ENCODE data around the gene COL19A1. TPM values are rescaled to one million over a fixed set of nuclear protein-coding genes. Genes with fewer than 3 reads are reported as not detected.

Gene COL19A1
- total and polyA plus RNA-seq, 2 of the 13 experiments (the other 11 are each of a cell fraction or from before 2014, with no cell fraction given): not detected

DNA sequence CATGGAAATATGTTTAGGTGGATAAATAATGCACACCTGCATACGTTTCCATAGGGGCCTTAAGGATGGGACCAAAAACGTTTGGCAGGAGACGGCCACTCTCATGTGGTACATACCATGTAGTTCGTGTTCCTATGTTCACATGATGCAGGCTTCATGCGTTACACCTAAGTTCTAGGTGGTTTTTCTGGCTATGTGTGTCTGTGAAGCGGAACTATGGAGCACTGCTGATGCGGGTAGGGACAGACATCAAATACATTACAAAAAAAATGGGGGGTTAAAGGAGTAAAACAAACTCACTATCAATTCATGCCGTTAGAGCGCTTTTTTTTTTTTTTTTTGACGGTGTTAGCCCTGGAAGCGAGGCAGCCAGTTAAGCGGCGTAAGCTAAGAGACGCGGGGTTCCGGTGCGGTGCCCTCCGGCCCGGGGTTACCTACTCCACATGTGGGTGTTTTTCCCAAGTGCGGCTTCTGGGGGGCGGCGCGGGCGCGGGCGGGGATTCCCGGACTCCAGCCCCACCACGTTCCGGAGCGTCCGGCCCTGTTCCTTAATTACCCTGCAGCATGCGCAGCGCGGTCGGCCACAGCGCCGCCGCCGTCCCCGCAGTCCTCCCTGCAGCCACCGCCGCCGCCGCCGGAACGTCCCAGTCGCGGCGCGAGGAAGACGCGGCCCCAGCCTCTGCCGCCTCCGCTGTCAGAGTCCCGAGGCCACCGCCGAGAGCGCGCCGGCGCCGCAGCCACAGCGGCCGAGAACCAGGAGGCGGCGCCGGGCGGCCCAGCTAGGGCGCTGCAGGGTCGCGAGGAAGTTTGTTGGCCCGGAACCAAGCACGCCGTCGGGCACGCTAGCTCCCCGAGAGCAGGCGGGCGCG is 648 bp downstream of the COL19A1 start (continued):
- TF ChIP-seq, protein P1, sequence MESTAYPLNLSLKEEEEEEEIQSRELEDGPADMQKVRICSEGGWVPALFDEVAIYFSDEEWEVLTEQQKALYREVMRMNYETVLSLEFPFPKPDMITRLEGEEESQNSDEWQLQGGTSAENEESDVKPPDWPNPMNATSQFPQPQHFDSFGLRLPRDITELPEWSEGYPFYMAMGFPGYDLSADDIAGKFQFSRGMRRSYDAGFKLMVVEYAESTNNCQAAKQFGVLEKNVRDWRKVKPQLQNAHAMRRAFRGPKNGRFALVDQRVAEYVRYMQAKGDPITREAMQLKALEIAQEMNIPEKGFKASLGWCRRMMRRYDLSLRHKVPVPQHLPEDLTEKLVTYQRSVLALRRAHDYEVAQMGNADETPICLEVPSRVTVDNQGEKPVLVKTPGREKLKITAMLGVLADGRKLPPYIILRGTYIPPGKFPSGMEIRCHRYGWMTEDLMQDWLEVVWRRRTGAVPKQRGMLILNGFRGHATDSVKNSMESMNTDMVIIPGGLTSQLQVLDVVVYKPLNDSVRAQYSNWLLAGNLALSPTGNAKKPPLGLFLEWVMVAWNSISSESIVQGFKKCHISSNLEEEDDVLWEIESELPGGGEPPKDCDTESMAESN (CRISPR knock-in tag; conservative IDR thresholded peaks at IDR 0.05): 0 out of 2 replicates have a peak, but pooled peaks have one; percentile 59
- TF ChIP-seq MTF2 (CRISPR knock-in tag; IDR thresholded peaks at IDR 0.05; ENCODE audit: borderline replicate concordance) (peak; percentile 39; the same call in 1 of the 2 replicates), ZNF761 (CRISPR knock-in tag; conservative IDR thresholded peaks at IDR 0.05) (0 out of 2 replicates have a peak, but pooled peaks have one; percentile 30), ZNF329 (CRISPR knock-in tag; IDR thresholded peaks at IDR 0.05; ENCODE audit: low read depth) (0 out of 2 replicates have a peak, but pooled peaks have one; percentile 40), ATF7-NPFF (CRISPR knock-in tag; IDR thresholded peaks at IDR 0.05; ENCODE audit: low read depth) (0 out of 2 replicates have a peak, but pooled peaks have one; percentile 51), ZFY (CRISPR knock-in tag; IDR thresholded peaks at IDR 0.05) (peak; percentile 23; the same call in 1 of the 2 replicates), XRCC5 (optimal IDR thresholded peaks at IDR 0.05; ENCODE audit: low read length) (peak; percentile 51), ZSCAN31 (CRISPR knock-in tag; IDR thresholded peaks at IDR 0.05; ENCODE audit: low read depth) (no peak)
- TF ChIP-seq, protein P2, sequence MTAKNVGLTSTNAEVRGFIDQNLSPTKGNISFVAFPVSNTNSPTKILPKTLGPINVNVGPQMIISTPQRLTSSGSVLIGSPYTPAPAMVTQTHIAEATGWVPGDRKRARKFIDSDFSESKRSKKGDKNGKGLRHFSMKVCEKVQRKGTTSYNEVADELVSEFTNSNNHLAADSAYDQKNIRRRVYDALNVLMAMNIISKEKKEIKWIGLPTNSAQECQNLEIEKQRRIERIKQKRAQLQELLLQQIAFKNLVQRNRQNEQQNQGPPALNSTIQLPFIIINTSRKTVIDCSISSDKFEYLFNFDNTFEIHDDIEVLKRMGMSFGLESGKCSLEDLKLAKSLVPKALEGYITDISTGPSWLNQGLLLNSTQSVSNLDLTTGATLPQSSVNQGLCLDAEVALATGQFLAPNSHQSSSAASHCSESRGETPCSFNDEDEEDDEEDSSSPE (CRISPR knock-in tag; IDR thresholded peaks at IDR 0.05): peak; percentile 42; the same call in 1 of the 2 replicates
- TF ChIP-seq, protein P3, sequence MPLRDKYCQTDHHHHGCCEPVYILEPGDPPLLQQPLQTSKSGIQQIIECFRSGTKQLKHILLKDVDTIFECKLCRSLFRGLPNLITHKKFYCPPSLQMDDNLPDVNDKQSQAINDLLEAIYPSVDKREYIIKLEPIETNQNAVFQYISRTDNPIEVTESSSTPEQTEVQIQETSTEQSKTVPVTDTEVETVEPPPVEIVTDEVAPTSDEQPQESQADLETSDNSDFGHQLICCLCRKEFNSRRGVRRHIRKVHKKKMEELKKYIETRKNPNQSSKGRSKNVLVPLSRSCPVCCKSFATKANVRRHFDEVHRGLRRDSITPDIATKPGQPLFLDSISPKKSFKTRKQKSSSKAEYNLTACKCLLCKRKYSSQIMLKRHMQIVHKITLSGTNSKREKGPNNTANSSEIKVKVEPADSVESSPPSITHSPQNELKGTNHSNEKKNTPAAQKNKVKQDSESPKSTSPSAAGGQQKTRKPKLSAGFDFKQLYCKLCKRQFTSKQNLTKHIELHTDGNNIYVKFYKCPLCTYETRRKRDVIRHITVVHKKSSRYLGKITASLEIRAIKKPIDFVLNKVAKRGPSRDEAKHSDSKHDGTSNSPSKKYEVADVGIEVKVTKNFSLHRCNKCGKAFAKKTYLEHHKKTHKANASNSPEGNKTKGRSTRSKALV (CRISPR knock-in tag; IDR thresholded peaks at IDR 0.05): peak; percentile 84; the same call in 1 of the 2 replicates
- TF ChIP-seq, protein P4, sequence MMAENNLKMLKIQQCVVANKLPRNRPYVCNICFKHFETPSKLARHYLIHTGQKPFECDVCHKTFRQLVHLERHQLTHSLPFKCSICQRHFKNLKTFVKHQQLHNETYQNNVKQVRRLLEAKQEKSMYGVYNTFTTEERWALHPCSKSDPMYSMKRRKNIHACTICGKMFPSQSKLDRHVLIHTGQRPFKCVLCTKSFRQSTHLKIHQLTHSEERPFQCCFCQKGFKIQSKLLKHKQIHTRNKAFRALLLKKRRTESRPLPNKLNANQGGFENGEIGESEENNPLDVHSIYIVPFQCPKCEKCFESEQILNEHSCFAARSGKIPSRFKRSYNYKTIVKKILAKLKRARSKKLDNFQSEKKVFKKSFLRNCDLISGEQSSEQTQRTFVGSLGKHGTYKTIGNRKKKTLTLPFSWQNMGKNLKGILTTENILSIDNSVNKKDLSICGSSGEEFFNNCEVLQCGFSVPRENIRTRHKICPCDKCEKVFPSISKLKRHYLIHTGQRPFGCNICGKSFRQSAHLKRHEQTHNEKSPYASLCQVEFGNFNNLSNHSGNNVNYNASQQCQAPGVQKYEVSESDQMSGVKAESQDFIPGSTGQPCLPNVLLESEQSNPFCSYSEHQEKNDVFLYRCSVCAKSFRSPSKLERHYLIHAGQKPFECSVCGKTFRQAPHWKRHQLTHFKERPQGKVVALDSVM (CRISPR knock-in tag; IDR thresholded peaks at IDR 0.05): peak; percentile 80; the same call in 1 of the 2 replicates
- TF ChIP-seq, protein P5, sequence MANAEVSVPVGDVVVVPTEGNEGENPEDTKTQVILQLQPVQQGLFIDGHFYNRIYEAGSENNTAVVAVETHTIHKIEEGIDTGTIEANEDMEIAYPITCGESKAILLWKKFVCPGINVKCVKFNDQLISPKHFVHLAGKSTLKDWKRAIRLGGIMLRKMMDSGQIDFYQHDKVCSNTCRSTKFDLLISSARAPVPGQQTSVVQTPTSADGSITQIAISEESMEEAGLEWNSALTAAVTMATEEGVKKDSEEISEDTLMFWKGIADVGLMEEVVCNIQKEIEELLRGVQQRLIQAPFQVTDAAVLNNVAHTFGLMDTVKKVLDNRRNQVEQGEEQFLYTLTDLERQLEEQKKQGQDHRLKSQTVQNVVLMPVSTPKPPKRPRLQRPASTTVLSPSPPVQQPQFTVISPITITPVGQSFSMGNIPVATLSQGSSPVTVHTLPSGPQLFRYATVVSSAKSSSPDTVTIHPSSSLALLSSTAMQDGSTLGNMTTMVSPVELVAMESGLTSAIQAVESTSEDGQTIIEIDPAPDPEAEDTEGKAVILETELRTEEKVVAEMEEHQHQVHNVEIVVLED (CRISPR knock-in tag; IDR thresholded peaks at IDR 0.05; ENCODE audit: borderline replicate concordance): peak; percentile 39; the same call in 1 of the 2 replicates
- TF ChIP-seq, protein P6, sequence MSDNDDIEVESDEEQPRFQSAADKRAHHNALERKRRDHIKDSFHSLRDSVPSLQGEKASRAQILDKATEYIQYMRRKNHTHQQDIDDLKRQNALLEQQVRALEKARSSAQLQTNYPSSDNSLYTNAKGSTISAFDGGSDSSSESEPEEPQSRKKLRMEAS (IDR thresholded peaks at IDR 0.05): peak; percentile 76
